ENCODE measurements around the gene ESR1. TPM values are rescaled to one million over a fixed set of nuclear protein-coding genes. Genes with fewer than 3 reads are reported as not detected.

ESR1 gene
- total RNA-seq, 1 experiment from 2014 or later = not detected

DNA sequence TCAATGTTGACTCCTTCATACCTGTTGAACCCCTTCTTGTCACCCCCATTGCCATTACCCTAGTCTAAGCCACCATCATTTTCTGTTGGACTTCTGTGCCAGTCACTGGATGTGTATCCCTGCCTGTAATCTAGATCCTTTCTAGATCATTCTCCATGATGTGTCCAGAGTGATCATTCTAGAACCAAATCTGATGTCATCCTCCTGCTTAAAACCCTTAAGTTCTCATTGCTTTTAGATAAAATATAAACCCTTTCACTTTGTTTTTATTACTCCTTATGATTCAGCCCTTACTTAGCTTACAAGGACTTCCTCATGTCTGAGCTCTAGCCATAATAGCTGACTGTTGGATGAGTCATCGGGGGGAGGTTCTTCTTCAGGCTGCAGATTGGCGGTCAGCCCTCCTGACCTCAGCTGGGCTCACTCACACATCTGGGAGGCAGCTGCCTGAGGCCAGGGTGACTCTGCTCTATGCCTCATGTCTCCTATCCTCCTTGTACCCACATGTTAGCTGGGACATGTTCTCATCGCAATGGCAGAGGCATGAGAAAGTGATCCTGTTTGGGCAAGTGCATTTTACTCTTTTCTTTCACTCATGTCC, 287.6 kb downstream of the ESR1 start:
- peaks cover 5% of the 10 kb centered on the region for H3K4me1 Mint-ChIP-seq (ENCODE audit: low read depth, unreplicated experiment)
- H3K27ac Mint-ChIP-seq (ENCODE audit: unreplicated experiment) = no peak overlapping the region
- Histone ChIP-seq H3K4me1 (0 out of 2 replicates have a peak, but pooled peaks cover 4% of the 10 kb centered on the region), H3K27me3 (replicated peaks; ENCODE audit: control insufficient read depth, insufficient read depth, low read length) (no peaks in the 10 kb centered on the region), H3K36me3 (ENCODE audit: control insufficient read depth, insufficient read depth, low read length) (no peaks in the 10 kb centered on the region), H3K9me3 (no peaks in the 10 kb centered on the region), H3K4me3 (ENCODE audit: low read depth, low read length) (no peak overlapping the region)
- BruUV-seq (replicated peaks) = no TSS peak
- intact Hi-C loops (cut with micrococcal nuclease; ENCODE audit: unreplicated experiment) = no loop called here
- DNase-seq = peak in 1 of 2 experiments; percentile 27
- TF ChIP-seq, protein P1, sequence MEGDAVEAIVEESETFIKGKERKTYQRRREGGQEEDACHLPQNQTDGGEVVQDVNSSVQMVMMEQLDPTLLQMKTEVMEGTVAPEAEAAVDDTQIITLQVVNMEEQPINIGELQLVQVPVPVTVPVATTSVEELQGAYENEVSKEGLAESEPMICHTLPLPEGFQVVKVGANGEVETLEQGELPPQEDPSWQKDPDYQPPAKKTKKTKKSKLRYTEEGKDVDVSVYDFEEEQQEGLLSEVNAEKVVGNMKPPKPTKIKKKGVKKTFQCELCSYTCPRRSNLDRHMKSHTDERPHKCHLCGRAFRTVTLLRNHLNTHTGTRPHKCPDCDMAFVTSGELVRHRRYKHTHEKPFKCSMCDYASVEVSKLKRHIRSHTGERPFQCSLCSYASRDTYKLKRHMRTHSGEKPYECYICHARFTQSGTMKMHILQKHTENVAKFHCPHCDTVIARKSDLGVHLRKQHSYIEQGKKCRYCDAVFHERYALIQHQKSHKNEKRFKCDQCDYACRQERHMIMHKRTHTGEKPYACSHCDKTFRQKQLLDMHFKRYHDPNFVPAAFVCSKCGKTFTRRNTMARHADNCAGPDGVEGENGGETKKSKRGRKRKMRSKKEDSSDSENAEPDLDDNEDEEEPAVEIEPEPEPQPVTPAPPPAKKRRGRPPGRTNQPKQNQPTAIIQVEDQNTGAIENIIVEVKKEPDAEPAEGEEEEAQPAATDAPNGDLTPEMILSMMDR (IDR thresholded peaks at IDR 0.05; ENCODE audit: insufficient read depth in 1 of 2, low read depth in 1 of 2, low read length in 1 of 2, severe bottlenecking in 1 of 2, unreplicated experiment in 1 of 2) = no peak
- POLR2A ChIA-PET = no interaction called here
- H3K4me3 Mint-ChIP-seq (ENCODE audit: unreplicated experiment) = no peak overlapping the region
- CTCF ChIA-PET = no interaction called here
- no peaks in the 10 kb centered on the region for H3K9me3 Mint-ChIP-seq (ENCODE audit: unreplicated experiment)
- no peaks in the 10 kb centered on the region for H3K27me3 Mint-ChIP-seq (ENCODE audit: insufficient read depth, unreplicated experiment)
- no peaks in the 10 kb centered on the region for H3K36me3 Mint-ChIP-seq (ENCODE audit: insufficient read depth, unreplicated experiment)

- H3K4me1 ChIP-seq = 0 out of 2 replicates have a peak, but pooled peaks cover 4% of the 10 kb centered on the region
- H3K4me1 Mint-ChIP-seq (ENCODE audit: low read depth, unreplicated experiment) = peaks cover 5% of the 10 kb centered on the region
Measured at GRCh38 chr6:152096863-152097496, 289.5 kb downstream of the ESR1 start.

GRCh38 chr6:152098683-152099082, 291.2 kb downstream of the ESR1 start:
- DNase-seq = no peak
- intact Hi-C loops (cut with micrococcal nuclease; ENCODE audit: unreplicated experiment) = no loop called here
- Mint-ChIP-seq H3K4me3 (ENCODE audit: unreplicated experiment) (no peak overlapping the region), H3K36me3 (ENCODE audit: insufficient read depth, unreplicated experiment) (no peaks in the 10 kb centered on the region), H3K4me1 (ENCODE audit: low read depth, unreplicated experiment) (peaks cover 5% of the 10 kb centered on the region), H3K27ac (ENCODE audit: unreplicated experiment) (no peak overlapping the region), H3K9me3 (ENCODE audit: unreplicated experiment) (no peaks in the 10 kb centered on the region), H3K27me3 (ENCODE audit: insufficient read depth, unreplicated experiment) (no peaks in the 10 kb centered on the region)
- TF ChIP-seq, protein P1 (IDR thresholded peaks at IDR 0.05; ENCODE audit: insufficient read depth in 1 of 2, low read depth in 1 of 2, low read length in 1 of 2, severe bottlenecking in 1 of 2, unreplicated experiment in 1 of 2) = no peak
- POLR2A ChIA-PET = no interaction called here
- no TSS peak for BruUV-seq (replicated peaks)
- no peaks in the 10 kb centered on the region for H3K27me3 ChIP-seq (replicated peaks; ENCODE audit: control insufficient read depth, insufficient read depth, low read length)
- CTCF ChIA-PET = no interaction called here
- 0 out of 2 replicates have a peak, but pooled peaks cover 4% of the 10 kb centered on the region for H3K4me1 ChIP-seq
- H3K36me3 ChIP-seq (ENCODE audit: control insufficient read depth, insufficient read depth, low read length) = no peaks in the 10 kb centered on the region
- H3K4me3 ChIP-seq (ENCODE audit: low read depth, low read length) = no peak overlapping the region
- no peaks in the 10 kb centered on the region for H3K9me3 ChIP-seq

More at GRCh38 chr6:152096863-152097496, 289.5 kb downstream of the ESR1 start:
- H3K36me3 Mint-ChIP-seq (ENCODE audit: insufficient read depth, unreplicated experiment) = no peaks in the 10 kb centered on the region
- no peak for DNase-seq
- H3K27ac Mint-ChIP-seq (ENCODE audit: unreplicated experiment) = no peak overlapping the region
- POLR2A ChIA-PET = no interaction called here
- H3K4me3 ChIP-seq (ENCODE audit: low read depth, low read length) = no peak overlapping the region
- H3K9me3 Mint-ChIP-seq (ENCODE audit: unreplicated experiment) = no peaks in the 10 kb centered on the region
- TF ChIP-seq, protein P1 (IDR thresholded peaks at IDR 0.05; ENCODE audit: insufficient read depth in 1 of 2, low read depth in 1 of 2, low read length in 1 of 2, severe bottlenecking in 1 of 2, unreplicated experiment in 1 of 2) = no peak
- no TSS peak for BruUV-seq (replicated peaks)
- intact Hi-C loops (cut with micrococcal nuclease; ENCODE audit: unreplicated experiment) = no loop called here
- no peaks in the 10 kb centered on the region for H3K36me3 ChIP-seq (ENCODE audit: control insufficient read depth, insufficient read depth, low read length)
- no peak overlapping the region for H3K4me3 Mint-ChIP-seq (ENCODE audit: unreplicated experiment)
- no peaks in the 10 kb centered on the region for H3K27me3 Mint-ChIP-seq (ENCODE audit: insufficient read depth, unreplicated experiment)
- H3K9me3 ChIP-seq = no peaks in the 10 kb centered on the region
- no peaks in the 10 kb centered on the region for H3K27me3 ChIP-seq (replicated peaks; ENCODE audit: control insufficient read depth, insufficient read depth, low read length)
- CTCF ChIA-PET = interaction anchor here (1.1 kb wide), 1 partner anchor 28 kb away, joined by 3 read pairs; no protein-coding TSS in a partner anchor

Data from Caco-2 (cell line).